GM21737 (cell line): Measurements from ENCODE around the gene TNS3.

ENCODE experiments used
- ATAC-seq: cut with Tn5 transposase; IDR thresholded peaks from one replicate; pipeline ENCODE4 v1.9.1; 2021; ENCODE audit warnings: mild to moderate bottlenecking, moderate library complexity; ENCODE audit not compliant: unreplicated experiment

The TNS3 gene

DNA sequence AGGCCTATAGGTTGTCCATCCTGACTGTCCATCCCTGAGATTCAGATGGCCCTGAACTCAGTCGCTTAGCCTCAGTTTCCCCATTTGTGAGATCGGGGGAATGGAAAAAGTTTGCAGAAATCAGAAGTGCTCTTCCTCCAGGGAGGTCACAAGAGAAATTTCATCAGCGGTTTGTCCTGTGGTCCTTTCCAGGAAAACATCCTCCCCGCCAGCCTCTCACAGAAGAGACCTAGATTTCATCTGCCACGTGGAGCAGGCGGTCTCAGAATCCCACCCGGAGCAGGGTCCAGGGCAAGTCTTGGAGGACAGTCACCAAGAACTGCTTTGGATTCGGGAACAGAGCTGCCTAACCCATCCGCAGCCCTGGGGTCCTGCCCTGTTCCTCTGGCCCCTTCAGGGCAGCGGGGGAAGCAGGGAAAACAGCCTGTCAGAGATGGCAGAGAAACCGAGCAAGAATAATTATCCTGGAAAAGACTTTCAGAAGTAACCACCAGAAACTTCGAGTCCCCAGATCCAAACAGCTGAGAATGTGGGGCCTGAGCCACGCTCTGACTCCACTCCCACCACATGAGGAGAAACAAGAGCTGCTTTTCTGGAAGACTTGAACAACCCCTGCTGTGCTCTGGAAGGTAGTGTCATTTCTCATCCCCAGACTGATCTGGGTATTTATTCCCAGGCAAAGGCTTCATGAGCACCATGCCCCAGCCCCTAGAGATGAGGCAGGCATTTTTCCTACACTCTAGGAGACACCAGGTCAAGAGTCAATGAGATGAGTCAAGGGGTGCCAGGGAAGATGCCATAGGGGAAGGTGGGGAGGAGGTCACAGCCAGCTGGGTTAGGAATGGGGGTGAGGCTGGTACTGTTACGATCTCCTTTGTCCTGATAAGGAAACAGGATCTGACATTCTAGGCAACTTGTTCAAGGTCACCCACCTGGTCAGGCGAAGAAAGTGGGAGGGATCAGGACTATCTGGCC is 1.1 kb upstream of the TNS3 start:
- no peak for ATAC-seq

- ATAC-seq = no peak
Observed at GRCh38 chr7:47581438-47581803, 490 bp downstream of the TNS3 start.

- ATAC-seq = no peak
Observed at GRCh38 chr7:47580811-47581331, 1.0 kb downstream of the TNS3 start.

DNA sequence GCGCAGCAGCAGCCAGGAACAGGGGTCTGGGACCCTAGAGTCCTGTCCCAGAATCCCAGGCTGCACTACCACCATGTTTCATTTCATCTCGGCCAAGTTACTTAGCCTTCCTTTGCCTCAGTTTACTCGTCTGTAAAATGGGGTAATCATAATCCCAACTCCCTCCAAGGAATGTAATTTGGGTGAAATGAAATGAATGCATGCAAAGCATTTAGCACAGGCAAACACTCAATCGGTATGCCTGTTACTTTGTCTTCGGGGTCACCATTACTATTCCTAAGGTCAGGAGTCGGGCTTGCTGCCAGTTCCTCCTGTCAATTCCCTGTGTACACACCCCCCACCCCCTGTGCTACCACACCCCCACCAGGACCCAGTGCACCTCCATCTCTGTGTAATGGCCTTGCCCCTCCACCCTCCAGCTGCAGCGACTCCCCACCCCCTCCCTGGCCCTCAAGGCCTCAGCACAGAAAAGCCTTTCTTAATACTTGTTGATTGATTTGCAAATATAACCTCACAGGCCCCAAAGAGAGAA is 1.7 kb downstream of the TNS3 start:
- ATAC-seq = no peak

DNA sequence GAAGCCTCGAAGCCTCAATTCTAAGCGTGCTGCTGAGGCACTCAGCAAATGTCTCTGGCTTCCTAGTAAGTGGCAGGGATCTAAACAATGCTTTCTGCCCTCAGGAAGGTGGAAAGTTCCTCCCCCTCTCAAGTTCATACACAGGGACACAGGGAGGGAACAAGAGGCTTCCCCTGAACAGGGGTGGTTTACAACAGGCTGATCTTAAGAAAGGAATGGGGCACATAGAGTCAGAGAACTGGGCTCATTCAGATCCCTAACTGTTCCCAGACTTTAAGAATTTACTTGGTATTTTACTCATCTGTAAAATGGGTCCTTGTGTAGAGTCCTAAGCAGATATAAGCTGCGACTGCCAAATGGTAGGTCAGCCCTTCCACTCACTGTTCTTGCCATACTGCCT is 2.5 kb downstream of the TNS3 start:
- ATAC-seq = no peak

GRCh38 chr7:47578579-47579270 is 3.2 kb downstream of the TNS3 start:
- no peak for ATAC-seq

- no peak for ATAC-seq
Observed at GRCh38 chr7:47577321-47577919, 4.5 kb downstream of the TNS3 start.

DNA sequence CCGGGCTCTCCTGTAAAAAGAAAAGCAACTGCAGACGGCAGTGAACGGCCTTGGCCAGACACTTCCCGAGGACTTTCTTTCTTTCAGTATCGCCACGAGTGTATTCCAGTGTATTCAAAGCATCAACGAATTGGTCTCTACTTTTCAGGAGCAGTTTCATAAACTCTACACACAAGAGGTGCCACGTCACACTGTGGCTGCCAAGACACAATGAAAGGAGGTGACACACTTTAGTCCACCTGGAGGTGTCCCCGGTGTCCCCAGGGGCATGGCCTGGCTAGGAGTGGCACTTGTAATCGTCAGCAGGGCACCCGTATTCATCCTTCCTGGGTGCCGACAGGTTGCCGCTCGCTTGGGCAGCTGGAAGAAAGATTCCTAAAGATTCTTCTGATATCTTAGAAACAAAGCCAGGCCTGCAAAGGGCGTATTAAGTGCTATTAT is 5.0 kb downstream of the TNS3 start:
- no peak for ATAC-seq

DNA sequence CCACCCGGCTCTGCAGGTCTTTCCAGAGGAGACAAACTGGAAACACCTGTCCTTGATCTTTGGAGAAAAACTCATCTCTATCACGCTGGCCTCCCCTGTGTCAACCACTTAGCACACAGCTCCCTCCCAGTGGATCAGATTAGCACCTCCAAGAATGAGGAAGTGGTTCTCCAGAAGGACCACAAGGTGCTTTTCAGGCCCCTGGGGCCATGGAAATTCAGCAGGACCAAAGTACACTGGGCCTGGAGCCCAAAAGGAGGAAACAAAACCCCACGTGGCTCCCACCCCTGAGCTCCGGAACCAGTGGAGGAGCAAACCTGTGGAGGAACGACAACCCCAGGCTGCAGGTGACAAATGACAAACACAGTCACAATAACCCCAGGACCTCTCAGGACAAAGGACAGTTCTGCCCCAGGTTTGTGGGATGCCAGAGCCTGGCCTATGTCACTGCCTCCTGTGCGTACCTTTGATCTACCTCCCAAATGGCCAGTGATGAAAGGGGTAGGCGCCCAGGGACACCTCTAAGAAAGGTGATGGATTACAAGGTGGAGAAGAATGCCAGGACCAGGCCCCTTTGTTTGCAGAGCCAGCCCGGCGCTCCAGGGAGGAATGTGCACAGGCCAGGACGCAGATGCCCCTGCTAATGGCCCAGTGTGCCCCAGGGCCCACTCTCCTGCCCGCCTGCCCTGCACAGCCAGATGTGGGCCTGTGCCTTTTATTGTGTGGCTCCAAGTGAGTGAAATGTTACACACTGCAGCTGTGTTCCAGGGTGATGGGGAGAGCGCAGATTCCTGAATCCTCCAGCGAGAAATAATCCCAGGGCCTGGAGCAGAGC is 5.7 kb downstream of the TNS3 start:
- ATAC-seq = no peak

GRCh38 chr7:47574482-47575329 is 7.2 kb downstream of the TNS3 start:
- peak; percentile 75 for ATAC-seq

- ATAC-seq = no peak
Observed at GRCh38 chr7:47573758-47574481, 8.0 kb downstream of the TNS3 start.

DNA sequence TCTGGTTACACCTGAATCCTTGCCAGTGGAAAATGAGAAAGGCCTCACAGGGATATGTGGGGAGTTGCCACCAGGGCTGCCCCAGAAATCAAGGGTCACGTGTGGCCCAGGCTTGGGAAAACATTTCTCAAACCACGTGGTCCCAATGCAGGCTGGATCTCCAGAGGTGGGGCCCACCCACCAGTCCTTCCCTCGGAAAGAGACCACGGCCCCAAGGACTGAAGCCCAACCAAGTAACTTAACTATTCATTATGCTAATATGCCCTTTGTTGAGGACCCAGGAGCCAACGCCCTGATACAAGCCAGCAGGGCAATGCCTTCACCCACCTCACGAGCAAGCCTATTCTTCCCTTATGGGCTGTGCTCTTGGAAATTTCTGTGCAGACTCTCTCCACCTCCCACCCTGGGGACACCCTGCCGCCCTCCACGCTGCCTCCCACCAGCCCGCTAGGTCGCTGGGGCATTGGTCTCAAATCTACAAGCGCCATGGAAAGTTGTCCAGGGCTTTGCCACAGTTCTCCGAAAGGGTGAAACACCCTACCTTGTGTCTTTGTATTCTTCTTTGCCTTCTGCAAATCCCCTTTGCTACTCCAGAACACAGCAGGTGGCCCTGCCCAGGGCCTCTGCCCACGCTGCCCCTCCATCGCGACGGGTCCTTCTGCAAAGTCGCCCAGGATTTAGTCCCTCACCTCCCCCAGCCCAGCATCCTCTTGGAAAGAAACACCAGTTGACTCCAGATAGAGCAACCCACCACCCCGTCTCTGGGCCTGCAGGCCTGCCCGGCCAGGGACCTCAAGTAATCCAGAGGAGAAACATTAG is 8.8 kb downstream of the TNS3 start:
- no peak for ATAC-seq

DNA sequence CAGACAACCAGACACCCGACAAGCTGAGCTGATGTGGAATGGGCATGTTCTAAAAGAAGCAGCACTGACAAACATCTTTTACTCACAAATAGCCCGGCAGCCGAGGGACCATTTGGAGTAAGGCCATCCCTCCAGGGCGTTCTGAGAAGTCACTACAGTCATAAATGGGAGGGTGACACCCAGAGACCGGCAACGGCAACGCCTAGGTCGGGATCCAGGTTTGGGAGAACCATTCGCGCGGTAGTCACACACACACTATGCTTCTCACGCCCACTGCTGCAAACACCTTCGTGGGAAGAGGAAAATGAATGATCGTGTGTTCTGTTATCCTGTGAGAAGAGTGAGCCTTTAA is 9.8 kb downstream of the TNS3 start:
- ATAC-seq = no peak

- ATAC-seq = no peak
Observed at GRCh38 chr7:47571331-47572093, 10.4 kb downstream of the TNS3 start.

GRCh38 chr7:47570649-47571050 is 11.3 kb downstream of the TNS3 start:
- no peak for ATAC-seq

DNA sequence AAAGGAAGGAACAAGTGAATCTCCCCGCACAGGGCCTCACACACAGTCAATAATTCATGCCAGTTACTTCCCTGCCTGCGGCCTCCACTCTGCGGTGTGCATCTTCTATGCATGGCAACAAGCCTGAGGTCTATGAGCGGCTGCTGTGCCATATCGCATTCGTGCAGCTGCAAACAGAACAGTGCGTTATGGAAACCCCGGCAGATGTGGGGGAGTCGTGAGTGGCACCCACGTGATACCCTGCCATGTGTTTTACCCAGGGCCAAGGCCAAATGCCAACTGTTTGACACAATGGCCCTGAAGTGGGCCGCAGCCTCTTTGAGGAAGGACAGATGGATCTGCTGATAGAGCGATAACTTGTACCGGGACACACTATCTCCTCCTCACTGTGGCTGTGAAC is 13.4 kb downstream of the TNS3 start:
- ATAC-seq = no peak

GRCh38 chr7:47568056-47568455 is 13.9 kb downstream of the TNS3 start:
- ATAC-seq = no peak
